Activated CD8-positive, alpha-beta T cell treated with anti-CD3 and anti-CD28 coated beads, Interleukin-2, amount 10 ng/mL, durations not matched to agents 7 days and 5 days (primary cell): Measurements from ENCODE around the gene AFG3L2. TPM values are rescaled to one million over a fixed set of nuclear protein-coding genes. Genes with fewer than 3 reads are reported as not detected.
A peak's percentile ranks its signal among the peaks of the same experiment; 100 is the strongest.

Source experiments
- ATAC-seq: fragments of 150-1000 bp; cut with Tn5 transposase; one replicate; pipeline ENCODE4 v1.10.0; 2021; ENCODE audit warnings: moderate library complexity
- CTCF ChIA-PET: fragments of 350-600 bp; sonication (Branson Sonifier 250); formaldehyde crosslinking; loops from one replicate; lab custom pipeline; 2021; ENCODE audit warnings: antibody characterized with exemption; lab: Charles Lee
- POLR2A ChIA-PET: fragments of 350-600 bp; sonication (Branson Sonifier 250); formaldehyde crosslinking; loops from one replicate; lab custom pipeline; 2021; ENCODE audit warnings: antibody characterized with exemption; lab: Charles Lee
- DNase-seq: peaks from one replicate; pipeline ENCODE4 v3.0.0-alpha.2; 2020
- H3K27ac Mint-ChIP-seq: one replicate; pipeline ENCODE4 v1.8.0; 2021; ENCODE audit warnings: mild to moderate bottlenecking, mixed read lengths
- H3K27me3 Mint-ChIP-seq: one replicate; pipeline ENCODE4 v1.8.0; 2021; ENCODE audit warnings: low read depth, mixed read lengths
- H3K36me3 Mint-ChIP-seq: one replicate; pipeline ENCODE4 v1.8.0; 2021; ENCODE audit warnings: low read depth, mixed read lengths
- H3K4me1 Mint-ChIP-seq: one replicate; pipeline ENCODE4 v1.8.0; 2021; ENCODE audit warnings: low read depth, mixed read lengths
- H3K4me3 Mint-ChIP-seq: one replicate; pipeline ENCODE4 v1.8.0; 2021; ENCODE audit warnings: mild to moderate bottlenecking, mixed read lengths
- H3K9me3 Mint-ChIP-seq: one replicate; pipeline ENCODE4 v1.8.0; 2022; ENCODE audit warnings: mixed read lengths; ENCODE audit not compliant: insufficient read depth
- total RNA-seq, 2 experiments: library from RNA; stranded (reverse); gene quantifications; one replicate each; pipeline ENCODE4 v1.2.3, GENCODE V29; 2021

AFG3L2 gene
- total RNA-seq, 2 experiments from 2014 or later: 40.6 to 44.3 TPM

GRCh38 chr18:12410081-12410481, 33.1 kb upstream of the AFG3L2 start:
- DNase-seq (no peak), ATAC-seq (no peak)
- CTCF ChIA-PET: no interaction called here
- no peaks in the 10 kb centered on the region for H3K9me3 Mint-ChIP-seq
- H3K4me3 Mint-ChIP-seq: no peak overlapping the region
- H3K27me3 Mint-ChIP-seq: peaks cover 18% of the 10 kb centered on the region
- POLR2A ChIA-PET: no interaction called here
- peaks cover 3% of the 10 kb centered on the region for H3K36me3 Mint-ChIP-seq
- H3K27ac Mint-ChIP-seq: no peak overlapping the region
- peaks cover 28% of the 10 kb centered on the region for H3K4me1 Mint-ChIP-seq

GRCh38 chr18:12409469-12409868, 32.4 kb upstream of the AFG3L2 start:
- DNase-seq (no peak), ATAC-seq (no peak)
- Mint-ChIP-seq H3K27me3 (peaks cover 24% of the 10 kb centered on the region), H3K27ac (no peak overlapping the region), H3K36me3 (peaks cover 3% of the 10 kb centered on the region), H3K4me3 (no peak overlapping the region), H3K9me3 (no peaks in the 10 kb centered on the region), H3K4me1 (peaks cover 28% of the 10 kb centered on the region)
- POLR2A ChIA-PET: no interaction called here
- CTCF ChIA-PET: no interaction called here

GRCh38 chr18:12408247-12408869, 31.3 kb upstream of the AFG3L2 start:
- peaks cover 32% of the 10 kb centered on the region for H3K27me3 Mint-ChIP-seq
- H3K36me3 Mint-ChIP-seq: peaks cover 3% of the 10 kb centered on the region
- POLR2A ChIA-PET: interaction anchor here (0.7 to 2.0 kb wide), 3 partner anchors 11 to 31 kb away, joined by 3 to 5 read pairs (median 3); partner anchors contain the start of gene AFG3L2
- ATAC-seq: peak; percentile 4
- CTCF ChIA-PET: interaction anchor here (1.1 to 5.6 kb wide), 2 partner anchors 16 to 109 kb away, joined by 3 to 35 read pairs; no protein-coding TSS in a partner anchor
- no peak for DNase-seq
- peaks cover 31% of the 10 kb centered on the region for H3K4me1 Mint-ChIP-seq
- no peaks in the 10 kb centered on the region for H3K9me3 Mint-ChIP-seq
- peak overlapping the region; percentile 75 for H3K4me3 Mint-ChIP-seq
- peak overlapping the region; percentile 30 for H3K27ac Mint-ChIP-seq

GRCh38 chr18:12406371-12407111, 29.5 kb upstream of the AFG3L2 start:
- ChIA-PET POLR2A (interaction anchor here (2.0 kb wide), 1 partner anchor 29 kb away, joined by 5 read pairs; the partner anchor contains the start of gene AFG3L2), CTCF (interaction anchor here (1.3 to 5.6 kb wide), 2 partner anchors 14 to 319 kb away, joined by 3 to 35 read pairs; no protein-coding TSS in a partner anchor)
- Mint-ChIP-seq H3K27ac (no peak overlapping the region), H3K4me3 (peak overlapping the region; percentile 76), H3K4me1 (peaks cover 31% of the 10 kb centered on the region), H3K27me3 (peaks cover 41% of the 10 kb centered on the region), H3K9me3 (no peaks in the 10 kb centered on the region), H3K36me3 (peaks cover 3% of the 10 kb centered on the region)
- DNase-seq: no peak
- ATAC-seq: no peak

GRCh38 chr18:12405066-12405465, 28.0 kb upstream of the AFG3L2 start:
- Mint-ChIP-seq H3K36me3 (no peaks in the 10 kb centered on the region), H3K9me3 (no peaks in the 10 kb centered on the region), H3K27me3 (peaks cover 41% of the 10 kb centered on the region), H3K27ac (no peak overlapping the region), H3K4me1 (peaks cover 29% of the 10 kb centered on the region), H3K4me3 (no peak overlapping the region)
- ATAC-seq (no peak), DNase-seq (no peak)
- ChIA-PET CTCF (interaction anchor here (1.1 to 5.6 kb wide), 2 partner anchors 9 to 13 kb away, joined by 3 to 35 read pairs; no protein-coding TSS in a partner anchor), POLR2A (no interaction called here)

GRCh38 chr18:12403601-12404506, 26.8 kb upstream of the AFG3L2 start:
- Mint-ChIP-seq H3K4me3 (no peak overlapping the region), H3K4me1 (peaks cover 28% of the 10 kb centered on the region), H3K27ac (no peak overlapping the region), H3K36me3 (no peaks in the 10 kb centered on the region), H3K27me3 (peaks cover 41% of the 10 kb centered on the region), H3K9me3 (no peaks in the 10 kb centered on the region)
- CTCF ChIA-PET: interaction anchor here (1.1 to 5.6 kb wide), 2 partner anchors 10 to 12 kb away, joined by 3 to 35 read pairs; no protein-coding TSS in a partner anchor
- POLR2A ChIA-PET: no interaction called here
- DNase-seq (no peak), ATAC-seq (no peak)

GRCh38 chr18:12401881-12402280, 24.9 kb upstream of the AFG3L2 start:
- Mint-ChIP-seq H3K36me3 (no peaks in the 10 kb centered on the region), H3K9me3 (no peaks in the 10 kb centered on the region), H3K4me3 (no peak overlapping the region), H3K4me1 (peaks cover 14% of the 10 kb centered on the region), H3K27me3 (peaks cover 35% of the 10 kb centered on the region), H3K27ac (no peak overlapping the region)
- ChIA-PET POLR2A (no interaction called here), CTCF (interaction anchor here (1.2 kb wide), 1 partner anchor 10 kb away, joined by 5 read pairs; no protein-coding TSS in a partner anchor)
- no peak for DNase-seq
- no peak for ATAC-seq

GRCh38 chr18:12399231-12399630, 22.2 kb upstream of the AFG3L2 start:
- Mint-ChIP-seq H3K4me3 (no peak overlapping the region), H3K27ac (no peak overlapping the region), H3K4me1 (peaks cover 3% of the 10 kb centered on the region), H3K9me3 (no peaks in the 10 kb centered on the region), H3K36me3 (no peaks in the 10 kb centered on the region), H3K27me3 (peaks cover 22% of the 10 kb centered on the region)
- ChIA-PET CTCF (no interaction called here), POLR2A (no interaction called here)
- DNase-seq (no peak), ATAC-seq (no peak)

- Mint-ChIP-seq H3K4me1 (no peaks in the 10 kb centered on the region), H3K36me3 (no peaks in the 10 kb centered on the region), H3K4me3 (no peak overlapping the region), H3K9me3 (no peaks in the 10 kb centered on the region), H3K27me3 (peaks cover 17% of the 10 kb centered on the region), H3K27ac (no peak overlapping the region)
- DNase-seq: no peak
- ChIA-PET POLR2A (no interaction called here), CTCF (no interaction called here)
- no peak for ATAC-seq
Measured at GRCh38 chr18:12398625-12399024, 21.6 kb upstream of the AFG3L2 start.

GRCh38 chr18:12397793-12398192, 20.8 kb upstream of the AFG3L2 start:
- POLR2A ChIA-PET: no interaction called here
- CTCF ChIA-PET: no interaction called here
- Mint-ChIP-seq H3K27me3 (peaks cover 13% of the 10 kb centered on the region), H3K36me3 (no peaks in the 10 kb centered on the region), H3K27ac (no peak overlapping the region), H3K4me1 (no peaks in the 10 kb centered on the region), H3K9me3 (no peaks in the 10 kb centered on the region), H3K4me3 (no peak overlapping the region)
- DNase-seq (no peak), ATAC-seq (no peak)

GRCh38 chr18:12397254-12397653, 20.2 kb upstream of the AFG3L2 start:
- POLR2A ChIA-PET: no interaction called here
- Mint-ChIP-seq H3K27ac (no peak overlapping the region), H3K27me3 (peaks cover 10% of the 10 kb centered on the region), H3K4me3 (no peak overlapping the region), H3K4me1 (no peaks in the 10 kb centered on the region), H3K36me3 (no peaks in the 10 kb centered on the region), H3K9me3 (no peaks in the 10 kb centered on the region)
- ATAC-seq (no peak), DNase-seq (no peak)
- CTCF ChIA-PET: no interaction called here
